ENCODE results near the gene NTF4. TPM values are rescaled to one million over a fixed set of nuclear protein-coding genes. Genes with fewer than 3 reads are reported as not detected.
"Not testable (repeated sequence)": the region's sequence is repeated elsewhere in the genome, so short reads cannot be mapped to it uniquely, and the experiment has no call there.

NTF4 gene
- total RNA-seq, 1 donor from 2014 or later, result 3.8 TPM

DNA sequence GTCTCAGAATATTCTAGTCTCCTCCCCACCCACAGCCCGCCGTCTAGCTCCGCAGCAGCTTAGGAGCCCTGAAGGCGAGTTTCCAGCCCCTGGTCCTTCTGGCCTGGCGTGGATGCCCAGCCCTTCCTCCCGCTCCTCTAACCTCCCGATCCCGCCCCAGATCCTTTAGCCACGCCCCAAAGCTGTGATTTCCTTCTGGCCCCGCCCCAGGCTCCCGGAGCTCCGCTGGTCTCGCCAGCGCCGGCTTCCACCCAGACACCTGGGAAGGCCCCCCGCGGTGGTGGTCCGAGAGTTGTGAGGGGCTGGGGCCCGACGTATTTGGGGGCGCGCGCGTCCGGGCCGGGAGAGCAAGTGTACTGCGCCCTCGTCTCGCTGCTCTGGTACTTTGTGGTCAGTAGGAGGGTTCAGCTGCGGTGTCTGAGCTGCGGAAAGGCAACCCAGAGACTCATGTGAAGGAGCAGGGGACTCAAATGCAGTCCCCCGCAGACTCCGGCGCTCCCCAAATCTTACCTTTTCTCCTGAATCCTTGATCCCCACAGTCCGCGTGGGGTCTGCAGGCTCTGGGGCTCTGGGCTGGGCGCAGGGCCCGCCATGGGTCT lies 6.9 kb downstream of the NTF4 start, which contains the start of gene CGB7:
Gene CGB7 (minus strand): TSS at position 114 of the 599 bp plus-strand sequence. CDS start 2,374 bp downstream, outside the sequence.
- peaks cover 44% of the 10 kb centered on the region for H3K27me3 Mint-ChIP-seq (ENCODE audit: insufficient read depth, low read depth)
- TF ChIP-seq EZH2phosphoT487 (IDR thresholded peaks at IDR 0.05), result no peak
- TF ChIP-seq EZH2 (IDR thresholded peaks at IDR 0.05), result no peak
- TF ChIP-seq, protein P1, sequence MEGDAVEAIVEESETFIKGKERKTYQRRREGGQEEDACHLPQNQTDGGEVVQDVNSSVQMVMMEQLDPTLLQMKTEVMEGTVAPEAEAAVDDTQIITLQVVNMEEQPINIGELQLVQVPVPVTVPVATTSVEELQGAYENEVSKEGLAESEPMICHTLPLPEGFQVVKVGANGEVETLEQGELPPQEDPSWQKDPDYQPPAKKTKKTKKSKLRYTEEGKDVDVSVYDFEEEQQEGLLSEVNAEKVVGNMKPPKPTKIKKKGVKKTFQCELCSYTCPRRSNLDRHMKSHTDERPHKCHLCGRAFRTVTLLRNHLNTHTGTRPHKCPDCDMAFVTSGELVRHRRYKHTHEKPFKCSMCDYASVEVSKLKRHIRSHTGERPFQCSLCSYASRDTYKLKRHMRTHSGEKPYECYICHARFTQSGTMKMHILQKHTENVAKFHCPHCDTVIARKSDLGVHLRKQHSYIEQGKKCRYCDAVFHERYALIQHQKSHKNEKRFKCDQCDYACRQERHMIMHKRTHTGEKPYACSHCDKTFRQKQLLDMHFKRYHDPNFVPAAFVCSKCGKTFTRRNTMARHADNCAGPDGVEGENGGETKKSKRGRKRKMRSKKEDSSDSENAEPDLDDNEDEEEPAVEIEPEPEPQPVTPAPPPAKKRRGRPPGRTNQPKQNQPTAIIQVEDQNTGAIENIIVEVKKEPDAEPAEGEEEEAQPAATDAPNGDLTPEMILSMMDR (IDR thresholded peaks at IDR 0.05), result no peak
- Histone ChIP-seq H3K27me3 (peaks cover 65% of the 10 kb centered on the region), H3K4me1 (peaks cover 13% of the 10 kb centered on the region), H4K20me1 (ENCODE audit: low read depth) (peaks cover 5% of the 10 kb centered on the region), H3K4me2 (peak within 1 kb of the TSS; percentile 76), H3K36me3 (no peaks in the 10 kb centered on the region), H3K27ac (no peak within 1 kb of the TSS), H3K9ac (no peak within 1 kb of the TSS), H3K9me3 (ENCODE audit: low read depth) (no peaks in the 10 kb centered on the region), H3F3A (ENCODE audit: low read depth) (no peaks in the 10 kb centered on the region), H3K79me2 (ENCODE audit: low read depth) (no peaks in the 10 kb centered on the region), H3K4me3 (peak within 1 kb of the TSS; percentile 48), H2AFZ (replicated peaks) (peak within 1 kb of the TSS; percentile 75)
- no peak within 1 kb of the TSS for H3K27ac Mint-ChIP-seq
- no peaks in the 10 kb centered on the region for H3K36me3 Mint-ChIP-seq
- no peaks in the 10 kb centered on the region for H3K9me3 Mint-ChIP-seq
- H3K4me1 Mint-ChIP-seq, result peaks cover 22% of the 10 kb centered on the region
- DNase-seq (ENCODE audit: low spot score), result peak; percentile 87
- peak within 1 kb of the TSS; percentile 78 for H3K4me3 Mint-ChIP-seq

DNA sequence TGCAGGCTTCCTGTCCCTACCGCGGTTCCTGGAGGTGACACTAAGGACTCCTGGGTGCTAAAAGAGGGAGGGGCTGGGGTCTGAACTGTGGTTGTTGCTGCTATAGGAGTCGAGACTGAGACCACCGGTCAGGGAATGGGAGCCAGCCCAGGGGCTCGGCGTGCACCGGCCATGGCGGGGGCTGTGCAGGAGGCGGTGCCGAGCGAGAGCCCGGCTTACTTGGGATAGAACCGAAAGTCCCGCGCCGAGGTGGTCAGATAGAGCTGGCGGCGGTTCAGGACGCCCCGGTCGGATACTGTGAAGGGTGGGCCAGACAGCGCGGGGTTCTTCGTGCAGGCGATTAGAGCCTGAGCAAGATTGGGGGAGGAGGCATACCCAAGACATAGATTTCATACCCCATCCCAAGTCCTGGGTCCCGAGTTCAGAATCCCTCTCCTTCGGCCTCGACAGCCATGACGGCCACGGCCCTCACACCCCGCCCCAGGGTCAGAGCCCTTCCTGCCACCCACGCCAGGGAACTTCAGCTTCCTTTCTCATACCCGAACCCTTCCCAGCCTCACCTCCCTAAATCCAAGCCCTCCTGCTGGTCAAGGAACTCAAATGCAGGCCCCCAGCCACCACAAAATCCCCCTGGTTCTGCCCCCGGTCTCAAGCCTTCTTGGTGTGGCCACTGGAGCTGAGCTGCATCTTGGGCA lies 7.6 kb downstream of the NTF4 start:
- not testable (repeated sequence) for H3K9me3 ChIP-seq (ENCODE audit: low read depth); H4K20me1 ChIP-seq (ENCODE audit: low read depth); H3K36me3 Mint-ChIP-seq; H3K9ac ChIP-seq; H3K9me3 Mint-ChIP-seq; H3K36me3 ChIP-seq; DNase-seq (ENCODE audit: low spot score); H3F3A ChIP-seq (ENCODE audit: low read depth); H3K27ac ChIP-seq; H3K27ac Mint-ChIP-seq; H3K79me2 ChIP-seq (ENCODE audit: low read depth)
- H3K4me1 Mint-ChIP-seq, result peaks cover 22% of the 10 kb centered on the region
- peak overlapping the region; percentile 76 for H3K4me2 ChIP-seq
- TF ChIP-seq EZH2 (IDR thresholded peaks at IDR 0.05) (peak; percentile 91), EZH2phosphoT487 (IDR thresholded peaks at IDR 0.05) (peak; percentile 65)
- peak overlapping the region; percentile 78 for H3K4me3 Mint-ChIP-seq
- H3K4me3 ChIP-seq, result peak overlapping the region; percentile 48
- H3K27me3 Mint-ChIP-seq (ENCODE audit: insufficient read depth, low read depth), result peaks cover 42% of the 10 kb centered on the region
- H3K27me3 ChIP-seq, result peaks cover 65% of the 10 kb centered on the region
- peak overlapping the region; percentile 75 for H2AFZ ChIP-seq (replicated peaks)
- H3K4me1 ChIP-seq, result peaks cover 13% of the 10 kb centered on the region

DNA sequence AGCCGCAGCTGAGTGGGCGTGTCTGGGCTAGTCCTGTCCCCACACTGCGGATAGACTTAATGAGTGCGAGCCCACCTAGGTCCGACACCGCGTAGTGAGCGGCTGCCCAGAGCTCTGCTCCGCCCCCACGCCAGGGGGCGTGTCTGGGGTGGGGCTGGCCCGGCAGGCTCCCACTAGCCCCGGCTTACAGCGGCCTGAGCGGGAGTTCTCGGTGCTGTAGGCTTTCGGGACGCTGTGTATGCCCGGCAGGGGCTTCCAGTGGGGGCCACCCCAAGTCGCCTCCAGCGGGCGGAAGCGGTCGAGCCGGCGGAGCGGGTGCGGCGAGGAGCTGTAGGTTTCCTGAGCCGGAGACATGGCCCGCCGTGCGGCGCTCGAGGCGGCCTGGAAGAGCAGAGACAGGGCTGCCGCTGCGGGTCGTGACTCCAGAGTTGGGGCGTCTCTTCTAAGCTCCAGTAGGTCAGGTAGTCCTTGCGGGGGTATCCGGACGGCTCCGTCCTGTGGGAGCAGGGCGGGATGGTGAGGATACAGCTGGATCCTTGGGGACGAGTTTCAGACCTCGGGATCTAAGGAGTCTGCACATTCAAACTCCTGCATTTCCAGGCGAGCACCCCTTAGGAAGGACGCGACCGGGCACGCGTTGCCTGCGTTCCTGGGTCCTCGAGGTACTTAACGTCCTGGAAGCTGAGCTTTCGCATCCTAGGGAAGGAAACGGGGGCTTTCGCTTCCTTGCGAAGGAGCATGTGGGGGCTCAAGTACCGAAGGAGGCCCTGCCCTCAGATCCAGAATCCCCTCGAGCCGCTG lies 8.3 kb downstream of the NTF4 start:
- peaks cover 5% of the 10 kb centered on the region for H4K20me1 ChIP-seq (ENCODE audit: low read depth)
- no peaks in the 10 kb centered on the region for H3K79me2 ChIP-seq (ENCODE audit: low read depth)
- peak overlapping the region; percentile 48 for H3K4me3 ChIP-seq
- no peaks in the 10 kb centered on the region for H3K36me3 ChIP-seq
- Mint-ChIP-seq H3K4me3 (peak overlapping the region; percentile 78), H3K4me1 (peaks cover 22% of the 10 kb centered on the region), H3K27me3 (ENCODE audit: insufficient read depth, low read depth) (peaks cover 40% of the 10 kb centered on the region), H3K36me3 (no peaks in the 10 kb centered on the region), H3K27ac (no peak overlapping the region), H3K9me3 (no peaks in the 10 kb centered on the region)
- no peaks in the 10 kb centered on the region for H3F3A ChIP-seq (ENCODE audit: low read depth)
- no peaks in the 10 kb centered on the region for H3K9me3 ChIP-seq (ENCODE audit: low read depth)
- peaks cover 13% of the 10 kb centered on the region for H3K4me1 ChIP-seq
- TF ChIP-seq EZH2 (IDR thresholded peaks at IDR 0.05) (peak; percentile 84), EZH2phosphoT487 (IDR thresholded peaks at IDR 0.05) (peak; percentile 85)
- TF ChIP-seq, protein P1 (IDR thresholded peaks at IDR 0.05), result peak; percentile 52
- peaks cover 64% of the 10 kb centered on the region for H3K27me3 ChIP-seq
- H2AFZ ChIP-seq (replicated peaks), result peak overlapping the region; percentile 75
- H3K9ac ChIP-seq, result no peak overlapping the region
- peak; percentile 87 for DNase-seq (ENCODE audit: low spot score)
- no peak overlapping the region for H3K27ac ChIP-seq
- peak overlapping the region; percentile 76 for H3K4me2 ChIP-seq

DNA sequence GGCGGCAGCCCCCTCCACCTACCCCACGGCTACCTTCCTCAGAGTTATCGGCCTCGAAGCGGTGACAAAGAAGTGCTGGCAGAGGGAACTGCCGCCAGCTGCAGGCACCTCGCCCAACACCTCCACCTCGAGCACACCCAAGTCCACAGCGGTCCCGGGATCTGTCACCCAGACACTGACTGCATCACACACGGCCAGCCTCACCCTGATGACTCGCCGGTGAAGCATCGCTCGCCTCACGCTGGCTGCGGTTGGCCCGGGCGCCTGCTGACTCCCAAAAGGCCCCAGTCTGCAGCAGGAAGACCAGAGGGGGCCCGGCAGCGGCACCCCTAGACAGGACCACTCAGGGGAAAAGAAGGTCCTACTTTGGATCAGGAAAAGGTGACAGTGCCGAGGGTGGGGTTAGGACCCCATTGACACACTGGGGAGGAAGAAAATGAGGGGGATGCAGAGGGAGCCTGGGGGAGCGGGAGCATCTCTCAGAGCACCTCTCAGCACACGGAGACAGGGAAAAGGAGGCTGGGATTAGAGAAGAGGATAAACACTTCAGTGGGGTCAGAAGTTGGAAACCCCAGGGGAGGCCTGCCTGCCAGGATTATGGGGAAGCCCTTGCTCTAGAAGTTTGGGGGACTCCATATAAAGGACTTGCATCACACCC lies 14.1 kb downstream of the NTF4 start:
- not testable (repeated sequence) for H3K4me1 Mint-ChIP-seq; H3K36me3 ChIP-seq; H3K36me3 Mint-ChIP-seq; H3K4me3 Mint-ChIP-seq; H3K27me3 Mint-ChIP-seq (ENCODE audit: insufficient read depth, low read depth); H3K27ac Mint-ChIP-seq; H3K9ac ChIP-seq; H3K9me3 Mint-ChIP-seq; H4K20me1 ChIP-seq (ENCODE audit: low read depth); H3K4me1 ChIP-seq; H2AFZ ChIP-seq (replicated peaks); H3K9me3 ChIP-seq (ENCODE audit: low read depth); DNase-seq (ENCODE audit: low spot score); H3K79me2 ChIP-seq (ENCODE audit: low read depth); H3K4me3 ChIP-seq; H3F3A ChIP-seq (ENCODE audit: low read depth); H3K27ac ChIP-seq; H3K27me3 ChIP-seq; H3K4me2 ChIP-seq

DNA sequence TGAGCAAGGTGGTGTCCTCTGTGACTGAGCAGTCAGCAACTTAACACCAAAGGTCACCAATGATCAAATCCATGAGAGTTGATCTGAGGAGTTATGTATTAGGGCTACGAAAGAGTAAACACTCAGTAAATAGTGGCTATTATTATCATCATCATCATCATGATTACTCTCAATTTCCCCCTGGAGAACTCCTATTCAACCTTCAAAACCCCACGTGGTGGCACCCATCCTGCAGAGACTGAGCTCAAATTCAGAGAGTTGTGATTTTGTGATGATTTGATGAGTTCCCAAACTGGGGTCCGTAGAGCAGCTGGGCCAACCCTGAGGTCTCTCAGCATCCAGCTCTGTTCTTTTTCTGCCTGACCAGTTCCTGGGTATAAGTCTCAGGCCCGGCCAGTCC lies 14.8 kb downstream of the NTF4 start:
- H3K36me3 Mint-ChIP-seq; H2AFZ ChIP-seq (replicated peaks); DNase-seq (ENCODE audit: low spot score); H3K27me3 Mint-ChIP-seq (ENCODE audit: insufficient read depth, low read depth); H3K4me1 Mint-ChIP-seq; H3K4me2 ChIP-seq; H3K79me2 ChIP-seq (ENCODE audit: low read depth); H3K9ac ChIP-seq; H3K4me1 ChIP-seq; H3F3A ChIP-seq (ENCODE audit: low read depth); H3K4me3 ChIP-seq; H3K4me3 Mint-ChIP-seq; H3K9me3 ChIP-seq (ENCODE audit: low read depth); H4K20me1 ChIP-seq (ENCODE audit: low read depth); H3K27me3 ChIP-seq; H3K36me3 ChIP-seq; H3K27ac ChIP-seq; H3K27ac Mint-ChIP-seq; H3K9me3 Mint-ChIP-seq: not testable (repeated sequence)

All from neural progenitor cell (in vitro differentiated cells).